ENCODE data around the gene GABBR1.

The GABBR1 gene

GRCh38 chr6:29564875-29565274 is 68.1 kb downstream of the GABBR1 start:
- Mint-ChIP-seq H3K4me1 (no peaks in the 10 kb centered on the region), H3K27ac (no peak overlapping the region), H3K4me3 (no peak overlapping the region), H3K36me3 (ENCODE audit: low read depth) (no peaks in the 10 kb centered on the region), H3K9me3 (no peaks in the 10 kb centered on the region), H3K27me3 (ENCODE audit: low read depth) (peaks cover 26% of the 10 kb centered on the region)
- no peak for TF ChIP-seq CTCF (IDR thresholded peaks at IDR 0.05; ENCODE audit: unreplicated experiment in 3 of 3)

GRCh38 chr6:29563435-29563965 is 69.5 kb downstream of the GABBR1 start:
- H3K9me3 Mint-ChIP-seq, result no peaks in the 10 kb centered on the region
- no peaks in the 10 kb centered on the region for H3K36me3 Mint-ChIP-seq (ENCODE audit: low read depth)
- H3K4me3 Mint-ChIP-seq, result no peak overlapping the region
- no peak for TF ChIP-seq CTCF (IDR thresholded peaks at IDR 0.05; ENCODE audit: unreplicated experiment in 3 of 3)
- no peaks in the 10 kb centered on the region for H3K4me1 Mint-ChIP-seq
- H3K27ac Mint-ChIP-seq, result no peak overlapping the region
- H3K27me3 Mint-ChIP-seq (ENCODE audit: low read depth), result peaks cover 35% of the 10 kb centered on the region

- no peaks in the 10 kb centered on the region for H3K4me1 Mint-ChIP-seq
- H3K4me3 Mint-ChIP-seq, result no peak overlapping the region
- peaks cover 46% of the 10 kb centered on the region for H3K27me3 Mint-ChIP-seq (ENCODE audit: low read depth)
- TF ChIP-seq CTCF (IDR thresholded peaks at IDR 0.05; ENCODE audit: unreplicated experiment in 3 of 3), result no peak
- H3K27ac Mint-ChIP-seq, result no peak overlapping the region
- no peaks in the 10 kb centered on the region for H3K36me3 Mint-ChIP-seq (ENCODE audit: low read depth)
- no peaks in the 10 kb centered on the region for H3K9me3 Mint-ChIP-seq
Observed at GRCh38 chr6:29561606-29562181, 71.3 kb downstream of the GABBR1 start.

GRCh38 chr6:29561091-29561490 is 71.9 kb downstream of the GABBR1 start:
- Mint-ChIP-seq H3K27ac (no peak overlapping the region), H3K9me3 (no peaks in the 10 kb centered on the region), H3K27me3 (ENCODE audit: low read depth) (peaks cover 52% of the 10 kb centered on the region), H3K36me3 (ENCODE audit: low read depth) (no peaks in the 10 kb centered on the region), H3K4me1 (no peaks in the 10 kb centered on the region), H3K4me3 (no peak overlapping the region)
- TF ChIP-seq CTCF (IDR thresholded peaks at IDR 0.05; ENCODE audit: unreplicated experiment in 3 of 3), result no peak

GRCh38 chr6:29559524-29560287 is 73.3 kb downstream of the GABBR1 start, which contains the start of gene UBD:
Gene UBD, minus strand, starts transcription at chr6:29559732. Its CDS starts 31 bp downstream, at chr6:29559701.
- peaks cover 66% of the 10 kb centered on the region for H3K27me3 Mint-ChIP-seq (ENCODE audit: low read depth)
- TF ChIP-seq CTCF (IDR thresholded peaks at IDR 0.05; ENCODE audit: unreplicated experiment in 3 of 3), result no peak
- H3K4me3 Mint-ChIP-seq, result no peak within 1 kb of the TSS
- no peaks in the 10 kb centered on the region for H3K36me3 Mint-ChIP-seq (ENCODE audit: low read depth)
- H3K4me1 Mint-ChIP-seq, result no peaks in the 10 kb centered on the region
- no peak within 1 kb of the TSS for H3K27ac Mint-ChIP-seq
- no peaks in the 10 kb centered on the region for H3K9me3 Mint-ChIP-seq

All from nephron (organoid).